GM19455 (cell line): Measurements from ENCODE around the gene FAM184B.

Experiments used
- ATAC-seq: cut with Tn5 transposase; IDR thresholded peaks from one replicate; pipeline ENCODE4 v1.9.1; 2021; ENCODE audit not compliant: unreplicated experiment

Gene FAM184B

DNA sequence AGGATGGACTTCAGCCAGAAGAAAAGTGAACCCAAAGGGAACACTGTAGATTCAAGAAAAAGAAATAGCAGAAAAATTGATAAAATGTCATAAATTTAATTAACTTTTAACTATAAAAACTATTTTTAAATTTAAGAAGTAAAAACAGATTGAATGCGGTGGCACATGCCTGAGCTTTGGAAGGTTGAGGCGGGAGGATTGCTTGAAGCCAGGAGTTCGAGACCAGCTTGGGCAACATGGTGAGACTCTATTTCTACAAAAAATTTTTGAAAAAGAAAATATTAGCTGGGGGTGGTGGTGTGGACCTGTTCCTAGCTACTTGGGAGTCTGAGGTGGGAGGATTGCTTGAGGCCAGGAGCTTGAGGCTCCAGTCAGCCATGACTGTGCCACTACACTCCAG, 3.0 kb downstream of the FAM184B start:
- ATAC-seq, result no peak

DNA sequence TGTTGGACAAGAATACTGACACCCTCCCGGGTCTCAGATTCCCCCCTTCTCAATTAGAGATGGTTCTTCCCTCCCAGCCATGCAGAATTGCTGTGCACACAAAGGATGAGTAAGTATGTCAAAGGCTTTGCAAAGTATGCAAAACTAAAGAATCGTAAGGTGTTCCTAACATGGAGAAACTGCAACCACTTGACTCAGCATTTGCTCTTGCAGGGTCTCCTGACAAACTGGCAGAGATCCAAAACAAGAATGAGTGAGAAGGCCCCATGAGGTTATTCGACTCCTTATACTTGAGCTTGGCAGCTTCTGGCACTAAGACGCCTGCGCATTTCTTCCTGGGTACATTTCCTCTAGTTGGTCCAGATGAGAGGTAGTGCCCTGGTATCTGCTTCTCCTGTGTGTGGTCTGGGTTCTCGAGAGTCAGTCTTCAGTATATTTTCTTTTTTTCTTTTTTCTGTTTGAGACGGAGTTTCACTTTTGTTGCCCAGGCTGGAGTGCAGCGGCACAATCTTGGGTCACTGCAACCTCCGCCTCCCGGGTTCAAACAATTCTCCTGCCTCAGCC, 8.2 kb downstream of the FAM184B start:
- ATAC-seq, result no peak

- ATAC-seq, result no peak
Observed at GRCh38 chr4:17771284-17771908, 10.0 kb downstream of the FAM184B start.

DNA sequence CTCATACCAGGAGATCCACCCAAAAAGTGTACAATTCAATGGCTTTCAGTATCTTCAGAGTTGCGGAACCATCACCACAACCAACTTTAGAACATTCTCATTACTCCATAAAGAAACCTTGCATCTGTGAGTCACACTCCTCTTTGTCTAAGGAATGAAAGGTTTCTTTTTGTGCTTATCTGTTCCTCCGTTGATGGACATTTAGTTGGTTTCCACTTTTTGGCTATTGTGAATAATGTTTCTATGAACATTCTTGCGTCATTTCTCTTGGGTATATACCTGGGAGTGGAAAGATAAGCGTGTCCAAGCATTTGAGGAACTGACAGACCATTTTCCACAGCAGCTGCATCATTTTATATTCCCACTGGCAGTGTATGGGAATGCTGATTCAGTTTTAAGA, 10.6 kb downstream of the FAM184B start:
- no peak for ATAC-seq

- no peak for ATAC-seq
Observed at GRCh38 chr4:17769406-17770174, 11.8 kb downstream of the FAM184B start.

DNA sequence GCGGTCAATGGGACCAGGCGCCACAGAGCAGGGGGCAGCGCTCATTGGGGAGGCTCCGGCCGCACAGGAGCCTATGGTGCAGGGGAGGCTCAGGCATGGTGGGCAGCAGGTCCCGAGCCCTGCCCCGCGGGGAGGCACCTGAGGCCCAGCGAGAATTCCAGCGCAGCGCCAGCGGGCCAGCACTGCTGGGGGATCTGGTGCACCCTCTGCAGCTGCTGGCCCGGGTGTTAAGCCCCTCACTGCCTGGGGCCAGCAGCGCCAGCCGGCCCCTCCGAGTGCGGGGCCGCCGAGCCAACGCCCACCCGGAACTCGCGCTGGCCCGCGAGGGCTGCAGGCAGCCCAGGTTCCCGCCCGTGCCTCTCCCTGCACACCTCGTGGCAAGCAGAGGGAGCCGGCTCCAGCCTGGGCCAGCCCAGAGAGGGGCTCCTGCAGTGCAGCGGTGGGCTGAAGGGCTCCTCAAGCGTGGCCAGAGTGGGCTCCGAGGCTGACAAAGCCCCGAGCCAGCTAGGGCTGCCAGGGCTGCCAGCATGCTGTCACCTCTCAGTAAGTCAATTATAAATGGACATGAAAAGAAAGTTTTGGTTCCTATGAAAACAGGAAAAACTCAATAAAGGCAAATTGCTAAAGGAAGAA, 14.5 kb downstream of the FAM184B start:
- ATAC-seq, result no peak

DNA sequence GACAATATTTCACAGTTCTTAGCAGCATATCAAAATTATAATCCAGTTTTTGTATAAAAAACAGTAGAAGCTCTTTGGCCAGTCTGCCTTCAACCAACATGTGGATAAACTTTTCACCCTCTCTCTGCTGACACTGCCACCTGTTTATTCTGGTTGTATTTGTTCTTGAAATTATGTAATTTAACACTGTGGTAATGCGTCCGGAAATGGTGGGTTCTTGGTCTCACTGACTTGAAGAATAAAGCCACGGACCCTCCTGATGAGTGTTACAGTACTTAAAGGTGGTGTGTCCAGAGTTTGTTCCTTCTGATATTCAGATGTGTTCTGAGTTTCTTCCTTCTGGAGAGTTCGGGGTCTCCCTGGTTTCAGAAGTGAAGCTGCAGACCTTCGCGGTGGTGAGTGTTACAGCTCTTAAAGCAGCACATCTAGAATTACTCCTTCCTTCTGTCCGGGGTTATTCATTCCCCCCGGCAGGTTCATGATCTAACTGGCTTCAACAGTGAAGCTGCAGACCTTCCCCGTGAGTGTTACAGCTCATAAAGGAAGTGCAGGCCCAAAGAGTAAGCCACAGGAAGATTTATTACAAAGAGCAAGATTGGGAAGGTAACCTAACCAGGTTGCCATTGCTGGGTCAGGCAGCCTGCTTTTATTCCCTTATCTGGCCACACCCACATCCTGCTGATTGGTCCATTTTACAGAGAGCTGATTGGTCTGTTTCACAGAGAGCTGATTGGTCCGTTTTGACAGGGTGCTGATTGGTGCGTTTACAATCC, 15.7 kb downstream of the FAM184B start:
- ATAC-seq, result no peak

GRCh38 chr4:17763931-17764330, 17.5 kb downstream of the FAM184B start:
- no peak for ATAC-seq

DNA sequence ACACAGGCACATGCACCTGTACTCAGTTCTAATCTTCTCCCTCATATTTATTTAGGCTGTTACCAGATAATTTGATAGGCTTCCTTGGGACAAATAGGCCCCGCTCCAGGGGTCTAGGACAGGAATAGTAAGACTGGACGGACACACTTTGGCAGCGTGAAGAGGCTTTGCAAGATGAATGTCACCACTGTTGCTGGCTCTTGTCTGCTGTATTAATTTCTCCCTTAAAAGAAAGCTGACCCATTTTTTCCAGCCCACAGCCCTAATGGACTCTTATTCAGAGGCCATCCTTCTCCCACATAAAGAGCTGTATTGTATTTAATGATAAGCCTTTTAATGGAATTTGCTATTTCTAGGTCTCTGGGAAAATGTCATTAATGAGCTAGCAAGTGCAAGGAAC, 18.0 kb downstream of the FAM184B start:
- ATAC-seq, result no peak

- no peak for ATAC-seq
Observed at GRCh38 chr4:17762726-17763125, 18.7 kb downstream of the FAM184B start.

- no peak for ATAC-seq
Observed at GRCh38 chr4:17761062-17761461, 20.4 kb downstream of the FAM184B start.

GRCh38 chr4:17760626-17761025, 20.8 kb downstream of the FAM184B start:
- ATAC-seq, result no peak

GRCh38 chr4:17758485-17758884, 22.9 kb downstream of the FAM184B start:
- no peak for ATAC-seq

- no peak for ATAC-seq
Observed at GRCh38 chr4:17757621-17758020, 23.8 kb downstream of the FAM184B start.

DNA sequence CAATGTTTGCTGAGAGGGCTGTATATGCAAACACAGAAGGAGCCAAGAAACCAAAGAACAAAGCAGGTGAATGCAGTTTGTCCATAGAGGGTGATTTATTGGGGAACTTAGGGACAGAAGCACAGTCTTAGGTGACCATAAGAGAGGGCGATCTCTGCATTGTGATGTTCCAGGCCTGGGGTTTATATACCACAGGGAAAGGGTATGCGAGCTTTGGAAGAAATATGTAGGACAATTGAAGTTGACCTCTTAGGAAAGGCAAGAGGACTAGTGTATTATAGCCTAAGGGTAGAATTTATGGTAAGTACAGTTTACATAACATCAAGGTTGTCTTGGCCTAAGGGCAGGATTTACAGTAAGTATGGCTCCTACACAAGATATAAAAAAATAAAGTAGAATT, 27.8 kb downstream of the FAM184B start:
- ATAC-seq, result no peak

DNA sequence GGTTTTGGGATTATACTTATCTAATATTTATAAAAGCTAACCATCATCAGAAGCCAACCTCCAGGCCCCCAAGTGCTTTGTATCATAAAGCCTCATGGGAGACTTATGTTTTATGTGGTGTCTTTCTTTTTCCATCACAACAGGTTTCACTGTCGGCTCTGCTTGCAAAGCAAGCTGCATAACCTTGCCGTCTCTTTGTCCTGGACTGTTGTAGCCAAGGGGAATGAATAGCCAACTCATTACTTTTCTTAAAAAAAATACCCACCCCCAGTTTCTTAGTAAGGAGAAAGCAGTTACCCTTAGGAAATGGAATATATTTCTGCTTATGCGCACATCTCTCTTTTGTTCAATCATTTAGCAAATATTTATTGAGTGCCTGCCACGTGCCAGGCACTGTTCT, 40.7 kb downstream of the FAM184B start:
- ATAC-seq, result no peak

DNA sequence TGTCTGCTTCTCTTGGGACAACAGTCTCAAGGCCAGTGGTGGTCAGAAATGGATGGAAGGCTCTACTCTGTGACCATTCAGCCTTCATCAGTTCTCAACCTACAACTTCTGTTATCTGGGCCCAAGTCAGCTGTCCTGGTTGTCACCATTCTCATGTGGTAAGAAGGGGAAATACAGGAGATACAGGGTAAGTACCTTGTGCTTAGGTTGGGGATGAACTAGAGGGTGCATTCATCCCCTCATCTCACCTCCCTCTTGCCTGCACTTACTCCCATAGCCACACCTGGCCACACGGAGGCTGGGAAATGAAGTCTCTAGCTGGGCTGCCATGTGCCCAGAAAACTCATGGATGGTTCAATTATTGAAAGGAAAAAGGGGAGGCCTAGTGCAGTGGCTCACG, 44.9 kb downstream of the FAM184B start:
- no peak for ATAC-seq

GRCh38 chr4:17726911-17727310, 54.5 kb downstream of the FAM184B start:
- ATAC-seq, result no peak

GRCh38 chr4:17723648-17724047, 57.8 kb downstream of the FAM184B start:
- no peak for ATAC-seq

DNA sequence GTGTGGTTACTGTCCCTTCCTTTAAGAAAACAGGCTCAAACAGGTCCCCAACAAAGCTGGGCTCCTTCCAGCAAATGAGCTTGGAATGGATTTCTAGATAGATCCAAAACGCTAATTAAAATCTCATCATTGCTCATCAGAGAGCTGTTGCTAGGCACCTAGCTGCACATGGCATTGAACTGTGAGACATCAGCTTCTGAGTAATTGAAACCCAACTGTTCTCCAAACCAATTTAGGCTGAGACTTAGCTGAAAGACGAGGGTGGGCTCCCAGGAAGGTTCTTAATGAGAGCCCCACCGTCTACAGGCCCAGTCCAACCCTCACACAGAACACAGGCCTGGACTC, 59.1 kb downstream of the FAM184B start:
- ATAC-seq, result no peak
